Lower leg skin (tissue), 4 donors: Measurements from ENCODE around the gene PROZ. TPM values are rescaled to one million over a fixed set of nuclear protein-coding genes. Genes with fewer than 3 reads are reported as not detected.

Experiments used
- DNase-seq, 2 donors: peaks; one replicate each; pipeline ENCODE4 v3.0.0-alpha.2; 2019; ENCODE audit warnings: low spot score in 2 of 2
- H3K4me3 ChIP-seq: fragments of 200-600 bp; sonication (generic); 2 replicates; pipeline ENCODE4 v1.5.1; 2017; ENCODE audit warnings: mild to moderate bottlenecking, low read depth; ENCODE audit not compliant: poor library complexity, severe bottlenecking
- POLR2A ChIP-seq, 2 donors: fragments of 450-650 bp; IDR thresholded peaks; one replicate each; pipeline ENCODE4 v1.6.1; 2016 to 2017; ENCODE audit warnings: antibody characterized with exemption in 2 of 2, mild to moderate bottlenecking in 1 of 2, moderate library complexity in 1 of 2
- WGBS, 2 donors: methylation state at CpG; one replicate each; pipeline ENCODE4 v1.1.5; 2018; 5-methylcytosine and 5-hydroxymethylcytosine counted together
- intact Hi-C: fragments of 100-400 bp; cut with DNase I; formaldehyde crosslinking; loops from one replicate; pipeline ENCODE4 v1.15.0; 2023; ENCODE audit warnings: low total_unique reads
- total RNA-seq, 4 donors: library from RNA; depleted of rRNA; stranded (reverse); fragments of >200 nt; gene quantifications; one replicate each; pipeline ENCODE4 v1.1.0, GENCODE V29; 2016
- TF ChIP-seq, protein P1 (sequence below), 3 donors: fragments of 450-650 bp; IDR thresholded peaks; one replicate each; pipeline ENCODE4 v1.5.1; 2016; ENCODE audit warnings: antibody characterized with exemption in 3 of 3, mild to moderate bottlenecking in 3 of 3, moderate library complexity in 2 of 3

The PROZ gene
- total RNA-seq, 4 donors from 2014 or later, result not detected

GRCh38 chr13:113176822-113177221 is 18.4 kb downstream of the PROZ start:
- no peak for DNase-seq
- 97% methylated on average over 14 of the region's 14 CpGs for WGBS, 2 donors
- no peak overlapping the region for H3K4me3 ChIP-seq
- intact Hi-C loops, result no loop called here
- TF ChIP-seq POLR2A (IDR thresholded peaks at IDR 0.05), result no peak
- TF ChIP-seq, protein P1, sequence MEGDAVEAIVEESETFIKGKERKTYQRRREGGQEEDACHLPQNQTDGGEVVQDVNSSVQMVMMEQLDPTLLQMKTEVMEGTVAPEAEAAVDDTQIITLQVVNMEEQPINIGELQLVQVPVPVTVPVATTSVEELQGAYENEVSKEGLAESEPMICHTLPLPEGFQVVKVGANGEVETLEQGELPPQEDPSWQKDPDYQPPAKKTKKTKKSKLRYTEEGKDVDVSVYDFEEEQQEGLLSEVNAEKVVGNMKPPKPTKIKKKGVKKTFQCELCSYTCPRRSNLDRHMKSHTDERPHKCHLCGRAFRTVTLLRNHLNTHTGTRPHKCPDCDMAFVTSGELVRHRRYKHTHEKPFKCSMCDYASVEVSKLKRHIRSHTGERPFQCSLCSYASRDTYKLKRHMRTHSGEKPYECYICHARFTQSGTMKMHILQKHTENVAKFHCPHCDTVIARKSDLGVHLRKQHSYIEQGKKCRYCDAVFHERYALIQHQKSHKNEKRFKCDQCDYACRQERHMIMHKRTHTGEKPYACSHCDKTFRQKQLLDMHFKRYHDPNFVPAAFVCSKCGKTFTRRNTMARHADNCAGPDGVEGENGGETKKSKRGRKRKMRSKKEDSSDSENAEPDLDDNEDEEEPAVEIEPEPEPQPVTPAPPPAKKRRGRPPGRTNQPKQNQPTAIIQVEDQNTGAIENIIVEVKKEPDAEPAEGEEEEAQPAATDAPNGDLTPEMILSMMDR (IDR thresholded peaks at IDR 0.05), result no peak

- 87 to 91% methylated on average over 25 of the region's 25 CpGs for WGBS, 2 donors
- intact Hi-C loops, result no loop called here
- TF ChIP-seq, protein P1 (IDR thresholded peaks at IDR 0.05), result no peak
- TF ChIP-seq POLR2A (IDR thresholded peaks at IDR 0.05), result no peak
- no peak overlapping the region for H3K4me3 ChIP-seq
- DNase-seq, result no peak
Measured at GRCh38 chr13:113178070-113178895, 19.8 kb downstream of the PROZ start.

DNA sequence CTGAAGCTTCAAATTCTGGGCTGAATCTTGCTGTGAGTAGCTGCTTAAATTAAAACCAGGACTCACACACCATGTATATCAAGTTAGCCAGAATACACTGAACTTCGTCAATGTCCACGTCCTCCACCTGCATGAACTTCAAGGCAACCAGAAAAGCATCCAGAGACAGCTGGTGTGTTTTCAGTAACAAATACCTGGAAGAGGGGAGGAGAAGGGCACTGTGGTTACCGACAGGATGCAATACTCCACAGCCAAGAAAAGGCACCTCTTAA is 20.4 kb downstream of the PROZ start:
- TF ChIP-seq, protein P1 (IDR thresholded peaks at IDR 0.05), result no peak
- no peak for TF ChIP-seq POLR2A (IDR thresholded peaks at IDR 0.05)
- 84% methylated on average over 3 of the region's 3 CpGs for WGBS, 2 donors
- no peak for DNase-seq
- no peak overlapping the region for H3K4me3 ChIP-seq
- intact Hi-C loops, result no loop called here

- DNase-seq, result no peak
- 90 to 92% methylated on average over 28 of the region's 28 CpGs for WGBS, 2 donors
- TF ChIP-seq, protein P1 (IDR thresholded peaks at IDR 0.05), result no peak
- no peak for TF ChIP-seq POLR2A (IDR thresholded peaks at IDR 0.05)
- intact Hi-C loops, result no loop called here
- no peak overlapping the region for H3K4me3 ChIP-seq
Measured at GRCh38 chr13:113179374-113180230, 21.2 kb downstream of the PROZ start.

DNA sequence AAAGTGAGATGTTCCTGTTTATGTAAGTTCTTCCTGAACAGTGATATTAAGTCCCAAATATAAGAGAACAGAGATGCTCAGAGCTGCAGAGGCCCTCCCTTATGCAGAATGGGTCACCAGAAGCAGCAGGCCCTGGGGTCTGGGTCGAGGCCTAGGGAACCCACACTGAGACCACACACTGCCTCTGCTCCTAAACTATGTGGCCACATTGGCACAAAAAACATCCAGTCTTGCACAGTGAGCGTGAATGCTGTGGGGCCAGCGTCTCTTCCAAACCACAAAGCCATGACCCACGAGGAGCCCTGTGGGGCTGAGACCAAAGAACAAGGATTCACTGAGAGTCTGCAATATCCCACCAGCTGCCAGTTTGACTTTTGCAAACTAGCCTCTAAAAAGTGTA is 23.6 kb downstream of the PROZ start:
- 83 to 84% methylated on average over 4 of the region's 4 CpGs for WGBS, 2 donors
- DNase-seq, result no peak
- TF ChIP-seq, protein P1 (IDR thresholded peaks at IDR 0.05), result no peak
- TF ChIP-seq POLR2A (IDR thresholded peaks at IDR 0.05), result no peak
- no peak overlapping the region for H3K4me3 ChIP-seq
- intact Hi-C loops, result no loop called here
